ENCODE measurements around the gene CLPSL1. TPM values are rescaled to one million over a fixed set of nuclear protein-coding genes. Genes with fewer than 3 reads are reported as not detected.

CLPSL1 gene
- total RNA-seq, 1 donor, result not detected

DNA sequence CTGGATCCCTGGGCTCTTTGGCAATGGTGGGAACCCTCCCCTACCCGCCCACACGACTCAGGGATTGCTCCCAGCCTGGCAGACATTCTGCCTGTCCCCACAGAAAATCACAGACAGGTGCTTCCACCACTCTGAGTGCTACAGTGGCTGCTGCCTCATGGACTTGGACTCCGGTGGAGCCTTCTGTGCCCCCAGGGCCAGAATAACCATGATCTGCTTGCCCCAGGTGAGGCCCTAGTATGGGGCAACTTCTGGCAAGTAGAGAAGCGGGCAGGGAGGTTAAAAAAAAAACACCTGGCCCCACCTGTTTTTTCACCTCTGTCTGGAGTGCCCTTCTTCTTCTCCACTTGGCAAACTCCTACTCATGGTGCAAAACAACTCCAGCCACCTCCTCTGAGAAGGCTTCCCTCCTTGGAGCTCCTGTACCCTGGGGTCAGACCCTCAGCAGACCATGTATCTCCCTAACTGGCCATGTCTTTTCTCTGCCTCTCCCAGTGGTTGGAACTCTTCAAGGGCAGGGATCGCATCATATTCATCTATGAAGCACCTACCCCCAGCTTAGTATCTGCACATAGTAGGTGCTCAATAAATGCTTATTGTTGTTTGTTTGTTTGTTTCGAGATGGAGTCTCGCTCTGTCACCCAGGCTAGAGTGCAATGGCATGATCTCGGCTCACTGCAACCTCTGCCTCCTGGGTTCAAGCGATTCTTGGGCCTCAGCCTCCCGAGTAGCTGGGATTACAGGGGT lies 3.3 kb upstream of the CLPSL1 start:
- H3K4me2 ChIP-seq (ENCODE audit: insufficient read depth, low read length), result no peak overlapping the region
- H3K27me3 ChIP-seq (ENCODE audit: insufficient read depth, low read length), result peaks cover 28% of the 10 kb centered on the region
- TF ChIP-seq, protein P1, sequence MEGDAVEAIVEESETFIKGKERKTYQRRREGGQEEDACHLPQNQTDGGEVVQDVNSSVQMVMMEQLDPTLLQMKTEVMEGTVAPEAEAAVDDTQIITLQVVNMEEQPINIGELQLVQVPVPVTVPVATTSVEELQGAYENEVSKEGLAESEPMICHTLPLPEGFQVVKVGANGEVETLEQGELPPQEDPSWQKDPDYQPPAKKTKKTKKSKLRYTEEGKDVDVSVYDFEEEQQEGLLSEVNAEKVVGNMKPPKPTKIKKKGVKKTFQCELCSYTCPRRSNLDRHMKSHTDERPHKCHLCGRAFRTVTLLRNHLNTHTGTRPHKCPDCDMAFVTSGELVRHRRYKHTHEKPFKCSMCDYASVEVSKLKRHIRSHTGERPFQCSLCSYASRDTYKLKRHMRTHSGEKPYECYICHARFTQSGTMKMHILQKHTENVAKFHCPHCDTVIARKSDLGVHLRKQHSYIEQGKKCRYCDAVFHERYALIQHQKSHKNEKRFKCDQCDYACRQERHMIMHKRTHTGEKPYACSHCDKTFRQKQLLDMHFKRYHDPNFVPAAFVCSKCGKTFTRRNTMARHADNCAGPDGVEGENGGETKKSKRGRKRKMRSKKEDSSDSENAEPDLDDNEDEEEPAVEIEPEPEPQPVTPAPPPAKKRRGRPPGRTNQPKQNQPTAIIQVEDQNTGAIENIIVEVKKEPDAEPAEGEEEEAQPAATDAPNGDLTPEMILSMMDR (IDR thresholded peaks at IDR 0.05; ENCODE audit: extremely low read depth, low read depth, low read length), result no peak
- H3K36me3 ChIP-seq (ENCODE audit: insufficient read depth, low read length), result no peaks in the 10 kb centered on the region
- no peaks in the 10 kb centered on the region for H4K20me1 ChIP-seq (ENCODE audit: insufficient read depth, low read length)
- H3K4me1 ChIP-seq (ENCODE audit: insufficient read depth, low read length), result no peaks in the 10 kb centered on the region
- H2AFZ ChIP-seq (ENCODE audit: low read length), result no peak overlapping the region
- no peak overlapping the region for H3K27ac ChIP-seq (ENCODE audit: low read depth, low read length)
- no peak for DNase-seq (ENCODE audit: insufficient read length, low spot score, missing footprints)
- H3K4me3 ChIP-seq (ENCODE audit: insufficient read depth, low read length), result no peak overlapping the region
- H3K79me2 ChIP-seq (ENCODE audit: insufficient read depth, low read length), result no peaks in the 10 kb centered on the region
- no peaks in the 10 kb centered on the region for H3K9me3 ChIP-seq (ENCODE audit: low read depth, low read length)

DNA sequence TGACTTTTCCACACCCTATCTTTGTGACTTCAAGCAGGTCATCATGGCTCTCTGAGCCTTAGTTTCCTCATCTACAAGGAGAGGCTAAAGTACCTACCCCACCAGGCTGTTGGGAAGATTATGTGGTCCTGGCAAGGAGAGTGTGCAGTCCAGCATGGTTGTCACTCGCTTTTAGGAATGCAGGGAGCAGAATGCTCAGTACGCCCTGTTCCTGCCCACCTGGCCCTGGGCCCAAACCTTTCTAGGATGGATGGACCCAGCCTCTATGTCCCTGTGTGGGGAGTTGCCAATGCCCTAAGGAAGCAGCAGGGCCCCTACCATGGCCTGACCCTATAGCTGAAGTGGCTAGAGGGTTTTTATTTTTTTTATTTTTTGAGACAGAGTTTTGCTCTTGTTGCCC lies 2.4 kb upstream of the CLPSL1 start:
- peaks cover 28% of the 10 kb centered on the region for H3K27me3 ChIP-seq (ENCODE audit: insufficient read depth, low read length)
- TF ChIP-seq, protein P1 (IDR thresholded peaks at IDR 0.05; ENCODE audit: extremely low read depth, low read depth, low read length), result no peak
- DNase-seq (ENCODE audit: insufficient read length, low spot score, missing footprints), result no peak

DNA sequence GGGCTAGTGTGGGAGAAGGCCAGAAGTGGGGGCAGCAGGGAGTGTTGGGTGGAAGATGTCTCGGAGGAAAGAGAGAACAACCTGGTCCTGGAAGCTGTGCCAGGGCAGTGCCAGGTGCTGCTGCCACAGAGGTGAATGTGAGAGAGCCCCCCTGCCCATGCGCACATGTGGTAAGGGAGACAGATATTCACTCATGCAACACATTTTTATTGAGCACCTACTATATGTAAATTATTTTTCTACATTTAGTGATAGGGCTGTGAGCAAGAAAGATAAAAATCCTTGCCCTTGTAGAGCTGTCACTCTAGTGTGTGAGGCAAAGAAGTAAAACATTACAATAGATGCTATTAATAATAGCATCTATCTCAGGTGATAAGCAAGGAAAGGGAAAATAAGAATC lies 471 bp downstream of the CLPSL1 start:
- peaks cover 22% of the 10 kb centered on the region for H3K27me3 ChIP-seq (ENCODE audit: insufficient read depth, low read length)

More for the DNA sequence above, 2.4 kb upstream of the CLPSL1 start:
- H3K4me2 ChIP-seq (ENCODE audit: insufficient read depth, low read length), result no peak overlapping the region
- H3K79me2 ChIP-seq (ENCODE audit: insufficient read depth, low read length), result no peaks in the 10 kb centered on the region
- H3K27ac ChIP-seq (ENCODE audit: low read depth, low read length), result no peak overlapping the region
- H3K9me3 ChIP-seq (ENCODE audit: low read depth, low read length), result no peaks in the 10 kb centered on the region
- H4K20me1 ChIP-seq (ENCODE audit: insufficient read depth, low read length), result no peaks in the 10 kb centered on the region
- H3K36me3 ChIP-seq (ENCODE audit: insufficient read depth, low read length), result no peaks in the 10 kb centered on the region
- H3K4me1 ChIP-seq (ENCODE audit: insufficient read depth, low read length), result no peaks in the 10 kb centered on the region
- H3K4me3 ChIP-seq (ENCODE audit: insufficient read depth, low read length), result no peak overlapping the region
- no peak overlapping the region for H2AFZ ChIP-seq (ENCODE audit: low read length)

DNA sequence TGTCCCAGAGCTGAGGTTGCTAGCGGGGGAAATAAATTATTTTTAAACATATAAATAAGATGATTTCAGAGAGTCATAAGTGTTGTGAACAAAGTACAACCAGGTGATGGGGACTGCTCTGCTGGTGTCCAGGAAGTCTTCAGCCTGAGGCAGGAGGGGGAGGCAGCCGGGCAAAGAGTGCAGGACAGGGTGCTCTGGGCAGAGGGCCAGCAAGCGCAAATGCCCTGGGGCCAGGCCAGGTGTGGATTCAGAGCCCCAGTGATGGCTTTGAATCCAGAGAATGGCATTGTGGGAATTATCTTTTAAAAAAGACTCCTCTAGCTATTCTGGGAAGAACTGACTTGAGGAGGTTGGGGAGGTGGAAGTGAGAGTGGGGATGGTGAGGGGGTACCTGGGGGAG lies 1.6 kb downstream of the CLPSL1 start:
- no peaks in the 10 kb centered on the region for H4K20me1 ChIP-seq (ENCODE audit: insufficient read depth, low read length)
- no peaks in the 10 kb centered on the region for H3K4me1 ChIP-seq (ENCODE audit: insufficient read depth, low read length)
- no peak for DNase-seq (ENCODE audit: insufficient read length, low spot score, missing footprints)
- H3K4me3 ChIP-seq (ENCODE audit: insufficient read depth, low read length), result no peak overlapping the region
- TF ChIP-seq, protein P1 (IDR thresholded peaks at IDR 0.05; ENCODE audit: extremely low read depth, low read depth, low read length), result no peak
- no peaks in the 10 kb centered on the region for H3K36me3 ChIP-seq (ENCODE audit: insufficient read depth, low read length)
- H3K27me3 ChIP-seq (ENCODE audit: insufficient read depth, low read length), result peaks cover 26% of the 10 kb centered on the region
- no peak overlapping the region for H2AFZ ChIP-seq (ENCODE audit: low read length)
- no peak overlapping the region for H3K4me2 ChIP-seq (ENCODE audit: insufficient read depth, low read length)
- no peaks in the 10 kb centered on the region for H3K79me2 ChIP-seq (ENCODE audit: insufficient read depth, low read length)
- no peak overlapping the region for H3K27ac ChIP-seq (ENCODE audit: low read depth, low read length)
- H3K9me3 ChIP-seq (ENCODE audit: low read depth, low read length), result no peaks in the 10 kb centered on the region

More for the DNA sequence above, 471 bp downstream of the CLPSL1 start:
- TF ChIP-seq, protein P1 (IDR thresholded peaks at IDR 0.05; ENCODE audit: extremely low read depth, low read depth, low read length), result no peak
- Histone ChIP-seq H3K4me1 (ENCODE audit: insufficient read depth, low read length) (no peaks in the 10 kb centered on the region), H3K27ac (ENCODE audit: low read depth, low read length) (no peak overlapping the region), H3K9me3 (ENCODE audit: low read depth, low read length) (no peaks in the 10 kb centered on the region), H4K20me1 (ENCODE audit: insufficient read depth, low read length) (no peaks in the 10 kb centered on the region), H3K4me3 (ENCODE audit: insufficient read depth, low read length) (no peak overlapping the region), H2AFZ (ENCODE audit: low read length) (no peak overlapping the region), H3K4me2 (ENCODE audit: insufficient read depth, low read length) (no peak overlapping the region), H3K36me3 (ENCODE audit: insufficient read depth, low read length) (no peaks in the 10 kb centered on the region), H3K79me2 (ENCODE audit: insufficient read depth, low read length) (no peaks in the 10 kb centered on the region)
- no peak for DNase-seq (ENCODE audit: insufficient read length, low spot score, missing footprints)
